HG03460 (cell line): ENCODE measurements around the gene PTAFR.

Experiments
- ATAC-seq: cut with Tn5 transposase; IDR thresholded peaks from one replicate; pipeline ENCODE4 v1.9.1; 2021; ENCODE audit not compliant: unreplicated experiment

Gene PTAFR

GRCh38 chr1:28122183-28122582 is 54.3 kb downstream of the PTAFR start:
- ATAC-seq = no peak

GRCh38 chr1:28119556-28119955 is 56.9 kb downstream of the PTAFR start:
- ATAC-seq = no peak

GRCh38 chr1:28118640-28119307 is 57.7 kb downstream of the PTAFR start:
- ATAC-seq = no peak

GRCh38 chr1:28115267-28115666 is 61.2 kb downstream of the PTAFR start:
- no peak for ATAC-seq

GRCh38 chr1:28114844-28115243 is 61.6 kb downstream of the PTAFR start:
- ATAC-seq = no peak

GRCh38 chr1:28113242-28113572 is 63.3 kb downstream of the PTAFR start:
- no peak for ATAC-seq

- no peak for ATAC-seq
Observed at GRCh38 chr1:28112388-28113241, 63.9 kb downstream of the PTAFR start.

- no peak for ATAC-seq
Observed at GRCh38 chr1:28111157-28111556, 65.3 kb downstream of the PTAFR start.

- ATAC-seq = no peak
Observed at GRCh38 chr1:28110555-28110954, 65.9 kb downstream of the PTAFR start.

GRCh38 chr1:28109639-28110038 is 66.9 kb downstream of the PTAFR start:
- no peak for ATAC-seq

- ATAC-seq = no peak
Observed at GRCh38 chr1:28108001-28108400, 68.5 kb downstream of the PTAFR start.

GRCh38 chr1:28104866-28105467 is 71.5 kb downstream of the PTAFR start:
- no peak for ATAC-seq

GRCh38 chr1:28102189-28102588 is 74.3 kb downstream of the PTAFR start:
- ATAC-seq = no peak

GRCh38 chr1:28099050-28099769 is 77.3 kb downstream of the PTAFR start:
- no peak for ATAC-seq
